Hepatocyte (in vitro differentiated cells): ENCODE measurements around the gene EIF6. TPM values are rescaled to one million over a fixed set of nuclear protein-coding genes. Genes with fewer than 3 reads are reported as not detected.

Experiments used
- DNase-seq: peaks from one replicate; pipeline ENCODE4 v3.0.0-alpha.2; 2016; ENCODE audit warnings: low spot score
- H2AFZ ChIP-seq: fragments of 200-600 bp; sonication (generic); 2 replicates; pipeline ENCODE4 v1.6.0; 2016; ENCODE audit warnings: antibody characterized with exemption, mild to moderate bottlenecking
- H3K27ac ChIP-seq: fragments of 200-600 bp; sonication (generic); 2 replicates; pipeline ENCODE4 v1.5.1; 2016; ENCODE audit warnings: mild to moderate bottlenecking
- H3K27me3 ChIP-seq: fragments of 200-600 bp; sonication (generic); 2 replicates; pipeline ENCODE4 v1.6.1; 2016
- H3K36me3 ChIP-seq: fragments of 200-600 bp; sonication (generic); replicated peaks from 2 replicates; pipeline ENCODE4 v1.5.1; 2016; ENCODE audit warnings: low read depth; ENCODE audit not compliant: insufficient read depth
- H3K4me1 ChIP-seq: fragments of 200-600 bp; sonication (generic); 2 replicates; pipeline ENCODE4 v1.5.1; 2016; ENCODE audit warnings: mild to moderate bottlenecking, moderate library complexity; ENCODE audit not compliant: insufficient read depth
- H3K4me2 ChIP-seq: fragments of 200-600 bp; sonication (generic); 2 replicates; pipeline ENCODE4 v1.6.0; 2016
- H3K4me3 ChIP-seq: fragments of 200-600 bp; sonication (generic); 2 replicates; pipeline ENCODE4 v1.5.1; 2016; ENCODE audit warnings: mild to moderate bottlenecking
- H3K79me2 ChIP-seq: fragments of 200-600 bp; sonication (generic); 2 replicates; pipeline ENCODE4 v1.6.0; 2017; ENCODE audit warnings: mild to moderate bottlenecking
- H3K9me2 ChIP-seq: fragments of 200-600 bp; sonication (generic); replicated peaks from 2 replicates; pipeline ENCODE4 v1.6.0; 2017; ENCODE audit warnings: mild to moderate bottlenecking; ENCODE audit not compliant: insufficient read depth
- H3K9me3 ChIP-seq: fragments of 200-600 bp; sonication (generic); 2 replicates; pipeline ENCODE4 v1.5.1; 2016; ENCODE audit warnings: low read depth, mild to moderate bottlenecking
- H4K20me1 ChIP-seq: fragments of 200-600 bp; sonication (generic); 2 replicates; pipeline ENCODE4 v1.6.0; 2016; ENCODE audit warnings: mild to moderate bottlenecking; ENCODE audit not compliant: insufficient read depth, poor library complexity, severe bottlenecking
- CTCF ChIP-seq: fragments of 200-600 bp; sonication (generic); IDR thresholded peaks from 2 replicates; pipeline ENCODE4 v1.5.1; 2016; ENCODE audit warnings: antibody characterized with exemption, mild to moderate bottlenecking; ENCODE audit not compliant: poor library complexity
- EZH2 ChIP-seq: fragments of 200-600 bp; sonication (generic); IDR thresholded peaks from 2 replicates; pipeline ENCODE4 v1.6.1; 2016; ENCODE audit warnings: antibody characterized with exemption, mild to moderate bottlenecking, borderline replicate concordance
- EZH2phosphoT487 ChIP-seq: fragments of 200-600 bp; sonication (generic); IDR thresholded peaks from one replicate; pipeline ENCODE4 v1.6.1; 2018; ENCODE audit warnings: antibody characterized with exemption, mild to moderate bottlenecking, low read depth, moderate library complexity; ENCODE audit not compliant: unreplicated experiment, severe bottlenecking
- WGBS: methylation state at CpG from one replicate; pipeline ENCODE4 v1.1.6; 2016; ENCODE audit warnings: low lambda C conversion rate; ENCODE audit errors: missing lambda C conversion rate; 5-methylcytosine and 5-hydroxymethylcytosine counted together
- polyA plus RNA-seq: library from polyadenylated mRNA; unstranded; fragments of >200 nt; fragmentation: Nextera tagmentation; extraction: Ambion mirVana; gene quantifications from 2 replicates; pipeline ENCODE4 v1.2.1, GENCODE V29; 2016
- total RNA-seq: library from RNA; depleted of rRNA; stranded (reverse); fragments of >200 nt; gene quantifications from 2 replicates; pipeline ENCODE4 v1.2.3, GENCODE V29; 2014

Gene EIF6
- total and polyA plus RNA-seq, 2 experiments from 2014 or later, result 112 to 230 TPM

GRCh38 chr20:35271073-35271882 lies 13.3 kb downstream of the EIF6 start:
- DNase-seq, result no peak
- Histone ChIP-seq H4K20me1 (no peaks in the 10 kb centered on the region), H3K9me3 (no peaks in the 10 kb centered on the region), H3K4me1 (no peaks in the 10 kb centered on the region), H3K4me3 (no peak overlapping the region), H3K79me2 (peaks cover 7% of the 10 kb centered on the region), H2AFZ (no peak overlapping the region), H3K9me2 (no peaks in the 10 kb centered on the region), H3K27me3 (no peaks in the 10 kb centered on the region), H3K36me3 (no peaks in the 10 kb centered on the region), H3K4me2 (no peak overlapping the region), H3K27ac (no peak overlapping the region)
- 93% methylated on average over 20 of the region's 20 CpGs for WGBS
- TF ChIP-seq CTCF, result no peak
- TF ChIP-seq EZH2phosphoT487, result no peak

- Histone ChIP-seq H3K79me2 (no peaks in the 10 kb centered on the region), H2AFZ (no peak overlapping the region), H3K4me2 (no peak overlapping the region), H4K20me1 (no peaks in the 10 kb centered on the region), H3K4me1 (no peaks in the 10 kb centered on the region), H3K9me2 (no peaks in the 10 kb centered on the region), H3K27ac (no peak overlapping the region), H3K36me3 (no peaks in the 10 kb centered on the region), H3K9me3 (no peaks in the 10 kb centered on the region), H3K27me3 (no peaks in the 10 kb centered on the region), H3K4me3 (no peak overlapping the region)
- no peak for DNase-seq
- TF ChIP-seq EZH2, result no peak
- TF ChIP-seq EZH2phosphoT487, result no peak
- TF ChIP-seq CTCF, result no peak
- 82% methylated on average over 19 of the region's 19 CpGs for WGBS
These were observed 14.3 kb downstream of the EIF6 start for GRCh38 chr20:35270021-35270902.

GRCh38 chr20:35269055-35269781 lies 15.4 kb downstream of the EIF6 start:
- no peaks in the 10 kb centered on the region for H3K9me2 ChIP-seq
- DNase-seq, result peak; percentile 82

More at GRCh38 chr20:35269055-35269781, 15.4 kb downstream of the EIF6 start:
- no peak overlapping the region for H3K4me3 ChIP-seq
- H4K20me1 ChIP-seq, result no peaks in the 10 kb centered on the region
- H3K4me2 ChIP-seq, result no peak overlapping the region
- no peaks in the 10 kb centered on the region for H3K79me2 ChIP-seq
- H3K27ac ChIP-seq, result no peak overlapping the region
- no peaks in the 10 kb centered on the region for H3K9me3 ChIP-seq
- H3K4me1 ChIP-seq, result peaks cover 10% of the 10 kb centered on the region
- H3K36me3 ChIP-seq, result no peaks in the 10 kb centered on the region
- no peak overlapping the region for H2AFZ ChIP-seq
- 55% methylated on average over 14 of the region's 14 CpGs for WGBS
- TF ChIP-seq CTCF (peak; percentile 64), EZH2 (no peak)
- H3K27me3 ChIP-seq, result no peaks in the 10 kb centered on the region
